ENCODE measurements around the gene NINJ2. TPM values are rescaled to one million over a fixed set of nuclear protein-coding genes. Genes with fewer than 3 reads are reported as not detected.

NINJ2 gene
- polyA plus RNA-seq, 3 donors: 32.9 to 92.7 (median 73.7) TPM

DNA sequence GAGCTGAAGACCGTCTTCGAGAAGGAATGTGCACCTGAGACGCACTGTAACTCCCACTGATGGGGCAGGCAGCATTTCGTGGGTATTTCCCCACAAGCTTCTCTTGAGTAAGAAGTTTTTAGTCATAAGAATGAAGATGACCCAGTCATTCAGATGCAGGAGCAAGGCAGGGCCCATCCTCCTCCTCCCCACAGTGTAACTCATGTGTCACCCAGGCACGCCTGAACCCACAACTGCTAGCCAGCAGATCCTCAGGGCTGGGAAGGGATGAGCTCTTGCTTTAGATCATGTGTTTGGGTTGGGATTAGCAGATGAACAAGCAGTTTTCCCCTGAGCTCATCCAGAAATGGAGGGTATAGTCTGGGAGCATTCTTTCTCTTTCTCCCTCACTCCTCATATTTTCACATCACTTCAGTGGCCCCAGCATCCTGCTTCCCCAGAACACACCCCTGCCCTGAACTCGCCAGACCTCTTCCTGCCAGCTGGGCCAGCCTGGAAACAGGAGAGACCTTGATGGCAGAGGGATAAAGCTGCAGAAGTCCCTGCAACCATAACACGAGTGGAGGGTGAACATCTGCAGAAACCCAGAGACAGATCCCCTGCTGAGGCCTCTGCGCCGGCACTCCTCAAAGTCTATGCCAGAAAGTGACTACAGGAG, 130.2 kb downstream of the NINJ2 start:
- Mint-ChIP-seq H3K27ac (no peak overlapping the region), H3K4me3 (no peak overlapping the region)
- H2AFZ ChIP-seq (ENCODE audit: insufficient read depth, low read depth, low read length, poor library complexity, severe bottlenecking): no peak overlapping the region

GRCh38 chr12:531951-532585, 131.2 kb downstream of the NINJ2 start:
- no peaks in the 10 kb centered on the region for H3K79me2 ChIP-seq (ENCODE audit: insufficient read depth, low read length)
- Mint-ChIP-seq H3K27ac (no peak overlapping the region), H3K27me3 (ENCODE audit: low read depth in 3 of 3) (peaks cover 2 to 9% (median 6%) of the 10 kb centered on the region in 3 donors), H3K4me1 (peaks cover under 1% of the 10 kb centered on the region), H3K36me3 (no peaks in the 10 kb centered on the region), H3K9me3 (peaks cover 12 to 29% (median 27%) of the 10 kb centered on the region in 7 donors), H3K4me3 (no peak overlapping the region)
- no peak overlapping the region for H3K4me3 ChIP-seq (replicated peaks in 1 of 3; ENCODE audit: low read depth in 2 of 3, low read length in 3 of 3)
- no peaks in the 10 kb centered on the region for H3K36me3 ChIP-seq (replicated peaks in 1 of 2; ENCODE audit: control insufficient read depth in 1 of 2, insufficient read depth in 2 of 2, low read length in 2 of 2)
- peaks cover 5 to 34% of the 10 kb centered on the region in 2 donors for H3K9me3 ChIP-seq (replicated peaks in 1 of 2; ENCODE audit: control insufficient read depth in 1 of 2, insufficient read depth in 1 of 2, low read length in 2 of 2)
- H3K27ac ChIP-seq (ENCODE audit: low read depth in 1 of 2, low read length in 2 of 2): no peak overlapping the region
- DNase-seq: no peak
- intact Hi-C loops (cut with micrococcal nuclease): no loop called here
- H4K20me1 ChIP-seq (ENCODE audit: insufficient read depth, low read length): no peaks in the 10 kb centered on the region
- no peaks in the 10 kb centered on the region for H3K27me3 ChIP-seq (ENCODE audit: control insufficient read depth in 2 of 2, insufficient read depth in 2 of 2, low read length in 2 of 2)
- H3K4me1 ChIP-seq (ENCODE audit: control insufficient read depth in 1 of 2, insufficient read depth in 2 of 2, low read length in 2 of 2): peaks cover 0 to 2% of the 10 kb centered on the region in 2 donors
- H3K4me2 ChIP-seq (replicated peaks; ENCODE audit: extremely low read depth, low read length, poor library complexity, severe bottlenecking): no peak overlapping the region
- no peak overlapping the region for H3K9ac ChIP-seq (ENCODE audit: insufficient read depth, low read length, poor library complexity, severe bottlenecking)
- WGBS (ENCODE audit: insufficient coverage): 82% methylated on average over 3 of the region's 3 CpGs
- no peak for TF ChIP-seq CTCF (IDR thresholded peaks at IDR 0.05)
- no peak overlapping the region for H2AFZ ChIP-seq (ENCODE audit: insufficient read depth, low read depth, low read length, poor library complexity, severe bottlenecking)

More for the DNA sequence above, 130.2 kb downstream of the NINJ2 start:
- no peaks in the 10 kb centered on the region for H3K27me3 ChIP-seq (ENCODE audit: control insufficient read depth in 2 of 2, insufficient read depth in 2 of 2, low read length in 2 of 2)
- H3K4me1 ChIP-seq (ENCODE audit: control insufficient read depth in 1 of 2, insufficient read depth in 2 of 2, low read length in 2 of 2): no peaks in the 10 kb centered on the region
- no peaks in the 10 kb centered on the region for H4K20me1 ChIP-seq (ENCODE audit: insufficient read depth, low read length)
- WGBS (ENCODE audit: insufficient coverage): 86% methylated on average over 3 of the region's 9 CpGs
- H3K9ac ChIP-seq (ENCODE audit: insufficient read depth, low read length, poor library complexity, severe bottlenecking): no peak overlapping the region
- H3K9me3 Mint-ChIP-seq: peaks cover 12 to 29% (median 27%) of the 10 kb centered on the region in 7 donors
- no peaks in the 10 kb centered on the region for H3K36me3 Mint-ChIP-seq
- no peak for DNase-seq
- peaks cover 6 to 13% (median 6%) of the 10 kb centered on the region in 3 donors for H3K27me3 Mint-ChIP-seq (ENCODE audit: low read depth in 3 of 3)
- H3K4me1 Mint-ChIP-seq: no peaks in the 10 kb centered on the region
- intact Hi-C loops (cut with micrococcal nuclease): no loop called here
- H3K4me2 ChIP-seq (replicated peaks; ENCODE audit: extremely low read depth, low read length, poor library complexity, severe bottlenecking): no peak overlapping the region
- H3K27ac ChIP-seq (ENCODE audit: low read depth in 1 of 2, low read length in 2 of 2): no peak overlapping the region
- H3K4me3 ChIP-seq (replicated peaks in 1 of 3; ENCODE audit: low read depth in 2 of 3, low read length in 3 of 3): no peak overlapping the region
- H3K9me3 ChIP-seq (replicated peaks in 1 of 2; ENCODE audit: control insufficient read depth in 1 of 2, insufficient read depth in 1 of 2, low read length in 2 of 2): peaks cover 5 to 34% of the 10 kb centered on the region in 2 donors
- TF ChIP-seq CTCF (IDR thresholded peaks at IDR 0.05): no peak
- no peaks in the 10 kb centered on the region for H3K36me3 ChIP-seq (replicated peaks in 1 of 2; ENCODE audit: control insufficient read depth in 1 of 2, insufficient read depth in 2 of 2, low read length in 2 of 2)
- H3K79me2 ChIP-seq (ENCODE audit: insufficient read depth, low read length): no peaks in the 10 kb centered on the region
